ENCODE measurements around the gene DOCK9.
"Not testable (repeated sequence)": the region's sequence is repeated elsewhere in the genome, so short reads cannot be mapped to it uniquely, and the experiment has no call there.

DOCK9 gene

GRCh38 chr13:98897706-98898105 lies 80.2 kb downstream of the DOCK9 start:
- no peak overlapping the region for H3K27ac ChIP-seq
- no peak overlapping the region for H3K4me3 ChIP-seq

GRCh38 chr13:98896868-98897144 lies 81.1 kb downstream of the DOCK9 start:
- no peak overlapping the region for H3K4me3 ChIP-seq
- H3K27ac ChIP-seq, result no peak overlapping the region

- Histone ChIP-seq H3K4me3 (no peak overlapping the region), H3K27ac (no peak overlapping the region)
Observed at GRCh38 chr13:98896083-98896867, 81.6 kb downstream of the DOCK9 start.

GRCh38 chr13:98894814-98895213 lies 83.0 kb downstream of the DOCK9 start:
- H3K4me3 ChIP-seq, H3K27ac ChIP-seq: not testable (repeated sequence)

- Histone ChIP-seq H3K27ac (no peak overlapping the region), H3K4me3 (no peak overlapping the region)
Observed at GRCh38 chr13:98893371-98893770, 84.5 kb downstream of the DOCK9 start.

- no peak overlapping the region for H3K4me3 ChIP-seq
Observed at GRCh38 chr13:98892821-98893220, 85.0 kb downstream of the DOCK9 start.

GRCh38 chr13:98892077-98892476 lies 85.8 kb downstream of the DOCK9 start:
- Histone ChIP-seq H3K27ac (no peak overlapping the region), H3K4me3 (no peak overlapping the region)

More at GRCh38 chr13:98892821-98893220, 85.0 kb downstream of the DOCK9 start:
- no peak overlapping the region for H3K27ac ChIP-seq

- Histone ChIP-seq H3K27ac (peak overlapping the region in 1 of 21 experiments; percentile 51), H3K4me3 (no peak overlapping the region)
Observed at GRCh38 chr13:98890925-98891324, 86.9 kb downstream of the DOCK9 start.

- Histone ChIP-seq H3K4me3 (no peak overlapping the region), H3K27ac (peak overlapping the region in 2 of 21 experiments; percentile 2 to 10)
Observed at GRCh38 chr13:98890186-98890585, 87.7 kb downstream of the DOCK9 start.

- H3K27ac ChIP-seq, result peak overlapping the region in 2 of 21 experiments; percentile 2 to 33
- no peak overlapping the region for H3K4me3 ChIP-seq
Observed at GRCh38 chr13:98889419-98890085, 88.3 kb downstream of the DOCK9 start.

GRCh38 chr13:98888890-98889279 lies 89.0 kb downstream of the DOCK9 start:
- Histone ChIP-seq H3K27ac (no peak overlapping the region), H3K4me3 (no peak overlapping the region)

GRCh38 chr13:98888222-98888889 lies 89.5 kb downstream of the DOCK9 start:
- H3K4me3 ChIP-seq, result no peak overlapping the region
- no peak overlapping the region for H3K27ac ChIP-seq

GRCh38 chr13:98886587-98887230 lies 91.2 kb downstream of the DOCK9 start:
- Histone ChIP-seq H3K27ac (no peak overlapping the region), H3K4me3 (no peak overlapping the region)

- H3K4me3 ChIP-seq, result no peak overlapping the region
Observed at GRCh38 chr13:98885600-98885999, 92.3 kb downstream of the DOCK9 start.

GRCh38 chr13:98883998-98884397 lies 93.9 kb downstream of the DOCK9 start:
- no peak overlapping the region for H3K4me3 ChIP-seq
- H3K27ac ChIP-seq, result no peak overlapping the region

More at GRCh38 chr13:98885600-98885999, 92.3 kb downstream of the DOCK9 start:
- H3K27ac ChIP-seq, result no peak overlapping the region

- no peak overlapping the region for H3K4me3 ChIP-seq
Observed at GRCh38 chr13:98881390-98881789, 96.5 kb downstream of the DOCK9 start.

GRCh38 chr13:98880677-98881076 lies 97.2 kb downstream of the DOCK9 start:
- H3K27ac ChIP-seq, result no peak overlapping the region

More at GRCh38 chr13:98881390-98881789, 96.5 kb downstream of the DOCK9 start:
- no peak overlapping the region for H3K27ac ChIP-seq

GRCh38 chr13:98879957-98880356 lies 97.9 kb downstream of the DOCK9 start:
- no peak overlapping the region for H3K27ac ChIP-seq
- H3K4me3 ChIP-seq, result no peak overlapping the region

More at GRCh38 chr13:98880677-98881076, 97.2 kb downstream of the DOCK9 start:
- H3K4me3 ChIP-seq, result no peak overlapping the region

- H3K4me3 ChIP-seq, result no peak overlapping the region
- peak overlapping the region in 1 of 21 experiments; percentile 35 for H3K27ac ChIP-seq
Observed at GRCh38 chr13:98879127-98879520, 98.7 kb downstream of the DOCK9 start.

- Histone ChIP-seq H3K27ac (peak overlapping the region in 1 of 21 experiments; percentile 35), H3K4me3 (no peak overlapping the region)
Observed at GRCh38 chr13:98878486-98879126, 99.3 kb downstream of the DOCK9 start.
